Activated T-helper 2 cell treated with anti-CD3 and anti-CD28 coated beads, Interferon-gamma antibody, Interleukin-2, Interleukin-4, amounts not matched to agents 10 μg/mL and 5 μg/mL and 100 μg/mL, durations not matched to agents 14 hours and 24 hours and 36 hours (primary cell): ENCODE data around the gene RPF1. TPM values are rescaled to one million over a fixed set of nuclear protein-coding genes. Genes with fewer than 3 reads are reported as not detected.
"Not testable (repeated sequence)": the region's sequence is repeated elsewhere in the genome, so short reads cannot be mapped to it uniquely, and the experiment has no call there.

Experiments used
- DNase-seq: peaks from one replicate; pipeline ENCODE4 v3.0.0; 2021; ENCODE audit warnings: low spot score
- H3K27ac Mint-ChIP-seq: one replicate; pipeline ENCODE4 v1.8.0; 2021; ENCODE audit warnings: mixed read lengths
- H3K27me3 Mint-ChIP-seq: one replicate; pipeline ENCODE4 v1.8.0; 2021; ENCODE audit warnings: low read depth, mixed read lengths
- H3K36me3 Mint-ChIP-seq: one replicate; pipeline ENCODE4 v1.8.0; 2021; ENCODE audit warnings: low read depth, mixed read lengths
- H3K4me1 Mint-ChIP-seq: one replicate; pipeline ENCODE4 v1.8.0; 2021; ENCODE audit warnings: low read depth, mixed read lengths
- H3K4me3 Mint-ChIP-seq: one replicate; pipeline ENCODE4 v1.8.0; 2021; ENCODE audit warnings: low read depth, mild to moderate bottlenecking, moderate library complexity, mixed read lengths
- H3K9me3 Mint-ChIP-seq: one replicate; pipeline ENCODE4 v1.8.0; 2021; ENCODE audit warnings: mixed read lengths
- intact Hi-C: fragments of 100-400 bp; cut with micrococcal nuclease; formaldehyde crosslinking; loops from one replicate; pipeline ENCODE4 v1.15.1; 2023
- total RNA-seq: library from RNA; stranded (reverse); gene quantifications from 2 replicates; pipeline ENCODE4 v1.2.3, GENCODE V29; 2022

Gene RPF1
- 58.9 and 62.7 TPM in 2 replicates for total RNA-seq

DNA sequence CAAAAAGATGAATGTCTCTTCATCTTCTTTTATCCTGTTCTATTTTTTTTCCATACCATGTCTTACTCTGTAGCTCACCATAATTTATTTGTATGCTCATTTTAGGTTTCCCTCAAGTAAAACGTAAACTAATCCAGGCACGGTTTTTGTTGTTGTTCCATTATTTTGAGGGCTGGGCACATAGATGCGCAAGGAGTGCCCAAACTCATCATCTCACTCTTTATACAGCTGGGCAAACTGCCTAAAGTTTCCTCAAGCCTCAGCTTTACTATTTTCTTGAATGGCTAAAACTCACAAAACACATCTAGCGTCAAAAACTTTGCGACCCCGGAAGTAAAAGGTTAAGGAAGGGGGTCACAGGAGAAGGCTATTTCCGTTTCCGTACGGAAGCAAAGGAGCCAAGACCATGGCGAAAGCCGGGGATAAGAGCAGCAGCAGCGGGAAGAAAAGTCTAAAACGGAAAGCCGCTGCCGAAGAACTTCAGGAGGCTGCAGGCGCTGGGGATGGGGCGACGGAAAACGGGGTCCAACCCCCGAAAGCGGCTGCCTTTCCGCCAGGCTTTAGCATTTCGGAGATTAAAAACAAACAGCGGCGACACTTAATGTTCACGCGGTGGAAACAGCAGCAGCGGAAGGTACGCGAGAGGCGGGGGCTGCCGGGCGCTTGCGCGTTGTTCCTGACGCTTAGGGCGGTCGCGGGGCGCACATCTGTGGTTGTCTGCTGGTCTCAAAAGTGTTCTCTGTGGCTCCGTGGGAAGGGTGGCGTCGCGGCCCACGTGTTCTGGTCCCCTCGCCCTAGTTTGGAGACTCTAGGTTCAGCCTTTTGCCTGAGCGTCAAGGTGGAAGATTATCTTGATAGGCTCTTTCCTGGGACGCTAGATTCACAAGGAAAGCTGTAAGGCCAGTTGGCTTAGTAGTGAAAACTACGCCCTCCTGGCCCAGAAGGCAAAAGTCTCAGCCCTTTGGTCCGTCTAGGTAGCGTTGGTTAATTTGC is at the start of gene RPF1:
Gene RPF1, plus strand, starts transcription at position 391 of the 993 bp plus-strand sequence. Its CDS starts 16 bp downstream, at position 407.
- Mint-ChIP-seq H3K9me3 (peaks cover 17% of the 10 kb centered on the region), H3K27ac (peak within 1 kb of the TSS; percentile 99), H3K36me3 (peaks cover 47% of the 10 kb centered on the region), H3K4me1 (peaks cover 26% of the 10 kb centered on the region), H3K27me3 (peaks cover 26% of the 10 kb centered on the region), H3K4me3 (peak within 1 kb of the TSS; percentile 99)
- intact Hi-C loops: loop anchor here (1.0 kb wide), 3 partner anchors 25 to 141 kb away; no protein-coding TSS in a partner anchor
- DNase-seq: peak; percentile 71

GRCh38 chr1:84430546-84430945 is 48.5 kb upstream of the RPF1 start:
- Mint-ChIP-seq H3K9me3 (peaks cover 5% of the 10 kb centered on the region), H3K27ac (no peak overlapping the region), H3K36me3 (no peaks in the 10 kb centered on the region), H3K4me3 (no peak overlapping the region), H3K27me3 (no peaks in the 10 kb centered on the region), H3K4me1 (peaks cover 3% of the 10 kb centered on the region)
- intact Hi-C loops: loop anchor here (5.0 to 10.0 kb wide), 3 partner anchors 128 to 526 kb away; partner anchors contain the start of genes SAMD13 and TTLL7
- no peak for DNase-seq

GRCh38 chr1:84433258-84434080 is 45.6 kb upstream of the RPF1 start:
- Mint-ChIP-seq H3K4me3 (peak overlapping the region; percentile 18), H3K4me1 (peaks cover 3% of the 10 kb centered on the region), H3K27me3 (no peaks in the 10 kb centered on the region), H3K36me3 (no peaks in the 10 kb centered on the region), H3K9me3 (peaks cover 5% of the 10 kb centered on the region), H3K27ac (no peak overlapping the region)
- peak; percentile 54 for DNase-seq
- intact Hi-C loops: loop anchor here (1.0 to 10.0 kb wide), 6 partner anchors 131 to 529 kb away; partner anchors contain the start of genes PRKACB, SAMD13 and TTLL7

- H3K4me1 Mint-ChIP-seq: peaks cover 3% of the 10 kb centered on the region
- no peak overlapping the region for H3K27ac Mint-ChIP-seq
- no peak overlapping the region for H3K4me3 Mint-ChIP-seq
- peaks cover 5% of the 10 kb centered on the region for H3K9me3 Mint-ChIP-seq
- H3K27me3 Mint-ChIP-seq: no peaks in the 10 kb centered on the region
- no peaks in the 10 kb centered on the region for H3K36me3 Mint-ChIP-seq
- intact Hi-C loops: loop anchor here (2.0 to 10.0 kb wide), 5 partner anchors 132 to 529 kb away; partner anchors contain the start of genes SAMD13 and TTLL7
- no peak for DNase-seq
These were observed 44.8 kb upstream of the RPF1 start for GRCh38 chr1:84434081-84434769.

DNA sequence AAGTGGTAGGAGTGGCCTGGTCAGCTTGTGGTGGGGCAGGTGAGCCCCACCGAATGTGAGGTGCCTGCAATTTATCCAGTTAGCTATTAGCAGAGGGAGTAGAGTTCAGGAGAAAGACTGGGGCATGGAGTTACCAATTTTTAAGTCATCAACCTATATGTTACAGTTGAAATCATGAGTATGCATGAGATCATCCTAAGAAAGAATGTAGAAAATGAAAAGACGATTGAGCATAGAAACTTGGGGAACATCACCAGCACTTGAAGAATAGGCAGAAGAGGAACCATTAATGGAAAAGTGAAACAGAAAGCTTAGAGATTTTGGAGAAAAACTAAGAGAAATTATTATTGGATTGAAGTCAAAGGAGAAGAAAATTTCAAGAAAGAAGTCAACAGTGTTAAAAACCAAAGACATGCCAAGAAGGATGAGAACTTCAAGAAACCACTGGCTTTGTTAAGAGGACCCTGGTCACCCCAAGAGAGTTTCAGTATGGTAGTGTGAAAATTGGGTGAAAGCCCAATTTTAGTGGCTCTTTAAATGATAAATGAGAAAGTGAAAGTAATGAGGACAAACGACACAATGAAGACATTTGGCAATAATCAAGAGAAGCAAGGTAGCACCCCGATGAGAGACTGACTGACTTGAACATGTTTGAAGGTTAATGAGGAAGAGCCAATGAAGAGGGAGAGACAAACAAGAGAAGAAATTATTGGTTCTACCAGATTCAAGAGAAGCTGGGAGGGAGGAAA is 44.1 kb upstream of the RPF1 start:
- Mint-ChIP-seq H3K4me3 (no peak overlapping the region), H3K27ac (no peak overlapping the region), H3K27me3 (no peaks in the 10 kb centered on the region), H3K36me3 (no peaks in the 10 kb centered on the region), H3K9me3 (peaks cover under 1% of the 10 kb centered on the region), H3K4me1 (peaks cover 3% of the 10 kb centered on the region)
- no peak for DNase-seq
- intact Hi-C loops: loop anchor here (2.0 to 10.0 kb wide), 5 partner anchors 133 to 530 kb away; partner anchors contain the start of genes SAMD13 and TTLL7

GRCh38 chr1:84436876-84437655 is 42.0 kb upstream of the RPF1 start:
- H3K27me3 Mint-ChIP-seq: no peaks in the 10 kb centered on the region
- H3K4me1 Mint-ChIP-seq: peaks cover 5% of the 10 kb centered on the region
- no peaks in the 10 kb centered on the region for H3K9me3 Mint-ChIP-seq
- intact Hi-C loops: loop anchor here (1.0 to 10.0 kb wide), 2 partner anchors 183 to 532 kb away; no protein-coding TSS in a partner anchor
- H3K4me3 Mint-ChIP-seq: peak overlapping the region; percentile 40
- DNase-seq: no peak
- H3K36me3 Mint-ChIP-seq: no peaks in the 10 kb centered on the region
- H3K27ac Mint-ChIP-seq: peak overlapping the region; percentile 29

GRCh38 chr1:84442256-84442655 is 36.8 kb upstream of the RPF1 start:
- Mint-ChIP-seq H3K36me3 (peaks cover 4% of the 10 kb centered on the region), H3K27ac (no peak overlapping the region), H3K9me3 (peaks cover 9% of the 10 kb centered on the region), H3K27me3 (peaks cover 12% of the 10 kb centered on the region), H3K4me1 (peaks cover 7% of the 10 kb centered on the region), H3K4me3 (no peak overlapping the region)
- intact Hi-C loops: loop anchor here (1.0 to 2.0 kb wide), 8 partner anchors 37 to 330 kb away; partner anchors contain the start of genes CTBS, GNG5, RPF1 and SPATA1
- DNase-seq: no peak

- H3K9me3 Mint-ChIP-seq: peaks cover 12% of the 10 kb centered on the region
- not testable (repeated sequence) for DNase-seq, H3K4me1 Mint-ChIP-seq, H3K36me3 Mint-ChIP-seq, H3K27ac Mint-ChIP-seq, H3K4me3 Mint-ChIP-seq
- peaks cover 13% of the 10 kb centered on the region for H3K27me3 Mint-ChIP-seq
- intact Hi-C loops: loop anchor here (1.0 to 2.0 kb wide), 8 partner anchors 36 to 329 kb away; partner anchors contain the start of genes CTBS, GNG5, RPF1 and SPATA1
These were observed 36.1 kb upstream of the RPF1 start for GRCh38 chr1:84442747-84443646.

DNA sequence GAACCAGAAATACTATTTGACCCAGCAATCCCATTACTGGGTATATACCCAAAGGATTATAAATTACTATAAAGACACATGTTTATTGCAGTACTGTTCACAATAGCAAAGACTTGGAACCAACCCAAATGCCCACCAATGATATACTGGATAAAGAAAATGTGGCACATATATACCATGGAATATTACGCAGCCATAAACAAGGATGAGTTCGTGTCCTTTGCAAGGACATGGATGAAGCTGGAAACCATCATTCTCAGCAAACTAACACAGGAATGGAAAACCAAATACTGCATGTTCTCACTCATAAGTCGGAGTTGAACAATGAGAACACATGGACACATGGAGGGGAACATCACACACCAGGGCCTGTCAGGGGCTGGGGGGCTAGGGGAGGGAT is 30.4 kb upstream of the RPF1 start:
- intact Hi-C loops, DNase-seq, H3K36me3 Mint-ChIP-seq, H3K4me3 Mint-ChIP-seq, H3K4me1 Mint-ChIP-seq, H3K27ac Mint-ChIP-seq: not testable (repeated sequence)
- Mint-ChIP-seq H3K9me3 (peaks cover 16% of the 10 kb centered on the region), H3K27me3 (peaks cover 13% of the 10 kb centered on the region)

DNA sequence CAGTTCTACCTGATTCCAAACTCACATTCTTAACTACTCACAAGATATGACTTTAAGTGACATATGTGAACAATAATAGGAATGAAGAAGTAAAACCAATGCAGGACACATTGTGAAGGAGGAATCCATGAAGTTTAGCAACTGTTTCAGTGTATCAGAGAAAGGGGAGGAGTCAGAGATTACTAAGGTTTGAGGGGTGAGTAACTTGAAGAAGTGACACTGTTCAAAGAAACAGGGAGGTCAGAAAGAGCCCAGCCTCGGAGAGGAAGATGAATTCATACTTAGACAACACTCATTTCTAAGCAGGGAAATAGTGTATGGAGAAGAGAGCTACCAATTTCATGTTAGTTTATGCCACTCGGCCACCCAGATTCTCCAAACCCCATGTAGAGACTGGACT is 28.2 kb upstream of the RPF1 start:
- Mint-ChIP-seq H3K36me3 (no peaks in the 10 kb centered on the region), H3K9me3 (peaks cover 11% of the 10 kb centered on the region), H3K4me1 (no peaks in the 10 kb centered on the region), H3K27ac (no peak overlapping the region), H3K4me3 (no peak overlapping the region), H3K27me3 (peaks cover 18% of the 10 kb centered on the region)
- DNase-seq: no peak
- intact Hi-C loops: no loop called here
